NCI-H1048 (cell line): ENCODE measurements around the gene BCAS3.
"Not testable (repeated sequence)": the region's sequence is repeated elsewhere in the genome, so short reads cannot be mapped to it uniquely, and the experiment has no call there.

Source experiments
- DNase-seq: peaks from one replicate; lab custom pipeline; 2025; lab: John Stamatoyannopoulos, UW

Gene BCAS3

GRCh38 chr17:60939318-60939717 is 261.7 kb downstream of the BCAS3 start:
- DNase-seq, result no peak

GRCh38 chr17:60941028-60941427 is 263.4 kb downstream of the BCAS3 start:
- peak; percentile 16 for DNase-seq

- peak; percentile 48 for DNase-seq
These were observed 263.9 kb downstream of the BCAS3 start for GRCh38 chr17:60941571-60941970.

DNA sequence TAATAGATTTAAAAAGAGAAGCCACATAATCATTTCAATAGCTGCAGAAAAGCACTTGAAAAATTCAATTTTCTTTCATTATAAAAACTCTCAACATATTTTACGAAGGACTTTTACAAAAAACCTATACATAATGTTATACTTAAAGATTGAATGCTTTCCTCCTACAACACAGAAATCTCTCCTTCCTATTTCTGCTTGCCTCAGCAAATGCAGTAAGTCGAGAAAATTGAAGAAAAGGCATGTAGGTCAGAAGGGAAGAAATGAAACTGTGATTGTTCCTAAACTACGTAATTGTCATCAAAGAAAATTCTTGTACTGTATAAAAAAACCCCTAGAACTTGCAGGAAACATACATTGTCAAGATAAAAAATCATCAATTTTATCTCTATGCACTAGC is 267.1 kb downstream of the BCAS3 start:
- DNase-seq, result no peak

- DNase-seq, result no peak
These were observed 269.4 kb downstream of the BCAS3 start for GRCh38 chr17:60947100-60947499.

- no peak for DNase-seq
These were observed 269.9 kb downstream of the BCAS3 start for GRCh38 chr17:60947543-60947942.

- DNase-seq, result no peak
These were observed 275.1 kb downstream of the BCAS3 start for GRCh38 chr17:60952747-60953146.

DNA sequence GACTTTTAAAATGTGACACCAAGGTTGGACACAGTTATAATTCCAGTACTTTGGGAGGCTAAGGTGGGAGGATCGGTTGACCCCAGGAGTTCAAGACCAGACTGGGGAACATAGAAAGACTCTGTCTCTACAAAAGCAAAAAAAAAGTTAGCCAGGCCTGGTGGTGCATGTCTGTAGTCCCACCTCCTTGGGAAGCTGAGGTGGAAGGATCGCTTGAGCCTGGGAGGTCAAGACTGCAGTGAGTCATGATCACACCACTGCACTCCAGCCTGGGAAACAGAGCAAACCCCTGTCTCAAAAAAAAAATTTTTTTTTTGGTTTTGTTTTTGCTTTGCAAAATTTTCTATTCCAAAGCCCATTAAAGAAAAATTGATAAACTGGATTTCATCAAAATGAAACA is 281.4 kb downstream of the BCAS3 start:
- DNase-seq, result no peak

GRCh38 chr17:60959696-60960095 is 282.0 kb downstream of the BCAS3 start:
- no peak for DNase-seq

GRCh38 chr17:60960398-60961065 is 282.9 kb downstream of the BCAS3 start:
- no peak for DNase-seq

- DNase-seq, result no peak
These were observed 286.5 kb downstream of the BCAS3 start for GRCh38 chr17:60964160-60964559.

DNA sequence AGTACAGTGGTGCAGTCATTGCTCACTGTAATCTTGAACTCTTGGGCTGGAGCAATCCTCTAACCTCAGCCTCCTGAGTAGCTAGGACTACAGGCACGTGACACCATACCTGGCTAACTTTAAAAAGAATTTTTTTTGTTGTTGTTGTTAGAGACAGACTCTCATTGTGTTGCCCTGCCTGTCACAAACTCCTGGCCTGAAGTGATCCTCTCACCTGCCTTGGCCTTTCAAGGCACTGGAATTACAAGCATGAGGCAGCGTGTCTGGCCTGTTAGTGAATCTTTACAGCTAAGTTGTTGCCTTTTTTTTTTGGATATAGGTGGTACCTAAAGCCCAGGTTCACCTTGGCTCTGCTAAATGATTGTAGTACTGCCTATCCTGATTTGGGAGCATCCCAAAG is 290.6 kb downstream of the BCAS3 start:
- no peak for DNase-seq

DNA sequence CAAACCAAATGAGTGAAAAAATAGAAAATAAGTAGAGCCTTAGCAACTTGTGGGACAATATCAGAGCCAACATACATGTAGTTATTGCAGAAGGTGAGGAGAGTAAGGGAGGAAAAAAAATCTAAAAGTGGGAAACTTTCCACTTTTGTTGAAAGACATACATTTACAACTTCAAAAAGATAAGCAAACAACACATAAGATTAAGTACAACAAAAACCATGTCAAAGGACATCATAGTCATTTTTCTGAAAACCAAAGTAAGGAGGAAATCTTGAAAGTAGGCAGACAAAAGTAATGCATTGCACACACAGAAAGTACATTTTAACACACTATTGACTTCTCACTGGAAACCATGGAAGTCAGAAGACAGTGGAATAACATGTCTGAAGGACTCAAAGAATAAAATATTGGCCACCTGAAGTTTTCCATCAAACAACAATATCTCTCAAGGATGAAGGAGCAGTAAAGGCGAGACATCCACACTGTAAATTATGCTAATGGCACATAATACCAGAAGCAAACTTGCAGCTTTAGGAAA is 291.9 kb downstream of the BCAS3 start:
- DNase-seq, result no peak

- no peak for DNase-seq
These were observed 293.1 kb downstream of the BCAS3 start for GRCh38 chr17:60970741-60971140.

GRCh38 chr17:60971515-60972369 is 294.1 kb downstream of the BCAS3 start:
- no peak for DNase-seq

- DNase-seq, result not testable (repeated sequence)
These were observed 299.2 kb downstream of the BCAS3 start for GRCh38 chr17:60976861-60977260.

DNA sequence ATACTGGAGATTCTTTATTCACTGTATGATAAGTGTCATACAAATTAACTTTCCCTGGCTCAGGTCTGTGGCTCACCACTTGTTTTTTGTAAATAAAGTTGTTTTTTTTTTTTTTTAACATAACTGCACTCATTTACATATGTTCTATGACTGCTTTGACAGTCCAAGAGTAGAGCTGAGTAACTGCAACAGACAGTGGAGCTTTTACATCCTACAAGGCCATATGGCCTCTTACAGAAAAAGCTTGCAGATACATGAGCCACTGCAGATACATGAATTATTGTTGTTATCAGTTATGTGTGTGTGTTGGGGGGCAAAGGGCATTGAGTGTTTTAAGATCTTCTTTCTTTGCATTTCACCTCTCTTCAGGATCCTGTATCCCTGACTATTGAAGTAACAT is 311.7 kb downstream of the BCAS3 start:
- no peak for DNase-seq

DNA sequence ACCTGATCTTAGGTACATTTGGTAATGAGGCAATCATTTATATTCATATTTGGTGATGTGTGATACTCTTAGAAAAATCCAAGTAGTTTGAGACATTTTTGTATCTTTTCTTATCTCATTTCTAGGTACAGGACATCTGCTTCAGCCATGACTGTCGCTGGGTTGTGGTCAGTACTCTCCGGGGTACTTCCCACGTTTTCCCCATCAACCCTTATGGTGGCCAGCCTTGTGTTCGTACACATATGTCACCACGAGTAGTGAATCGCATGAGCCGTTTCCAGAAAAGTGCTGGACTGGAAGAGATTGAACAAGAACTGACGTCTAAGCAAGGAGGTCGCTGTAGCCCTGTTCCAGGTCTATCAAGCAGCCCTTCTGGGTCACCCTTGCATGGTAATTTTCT is 312.2 kb downstream of the BCAS3 start:
- no peak for DNase-seq

- DNase-seq, result no peak
These were observed 315.8 kb downstream of the BCAS3 start for GRCh38 chr17:60993497-60993896.

DNA sequence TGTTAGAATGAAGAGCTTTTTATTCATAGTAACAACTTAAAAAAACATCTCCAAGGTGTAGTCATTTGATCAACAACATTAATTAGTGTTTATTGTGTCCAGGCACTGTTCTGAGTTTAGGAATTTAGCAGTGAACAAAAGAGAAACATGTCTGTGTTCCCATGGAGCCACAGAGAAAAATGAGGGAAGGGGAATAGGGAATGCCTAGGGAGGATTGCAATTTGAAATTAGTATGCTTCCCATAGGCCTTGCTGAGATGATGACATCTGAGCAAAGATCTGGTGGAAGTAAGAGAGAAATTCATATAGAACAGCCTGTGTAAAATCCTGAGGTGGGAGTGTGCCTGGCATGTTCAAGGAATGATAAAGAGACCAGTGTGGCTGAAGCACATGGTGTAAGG is 318.0 kb downstream of the BCAS3 start:
- DNase-seq, result no peak

DNA sequence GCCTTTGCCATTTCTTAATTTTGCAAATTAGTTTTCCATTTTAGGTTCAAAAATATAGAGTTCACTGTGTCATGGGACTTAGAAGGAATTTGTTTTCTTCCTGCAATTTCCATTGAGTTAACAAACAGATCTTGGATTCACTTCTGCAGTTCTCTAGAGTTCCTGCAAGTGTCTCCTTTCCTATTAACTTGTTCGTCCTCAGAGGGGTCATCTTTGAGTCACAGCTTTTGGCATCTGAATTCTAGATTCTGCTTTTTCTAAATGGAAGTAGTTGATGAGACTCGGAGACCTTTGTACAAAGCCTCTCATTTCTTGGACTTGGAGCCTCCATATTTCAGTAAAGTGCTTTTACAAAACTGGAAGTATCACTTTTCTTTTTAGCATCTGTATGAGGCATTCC is 323.3 kb downstream of the BCAS3 start:
- no peak for DNase-seq

DNA sequence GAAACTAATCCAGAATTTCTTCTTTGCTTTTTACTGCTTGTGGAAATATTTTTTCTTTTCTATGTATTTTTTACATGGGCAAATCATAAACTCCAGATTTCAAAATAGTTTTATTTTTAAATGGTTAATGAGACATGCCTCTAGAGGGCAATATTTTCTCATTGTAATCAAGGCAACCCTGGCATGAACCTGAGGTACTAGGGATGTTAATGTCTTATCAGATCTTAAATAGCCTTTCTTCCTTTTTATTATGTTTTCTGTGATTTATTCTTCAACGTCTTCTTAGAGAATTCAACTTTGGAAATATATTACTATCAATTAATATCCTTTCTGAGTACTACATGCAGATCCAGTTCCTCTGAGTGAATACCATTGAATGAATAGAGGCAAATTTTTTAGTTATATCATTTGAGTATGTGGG is 324.7 kb downstream of the BCAS3 start:
- DNase-seq, result no peak

DNA sequence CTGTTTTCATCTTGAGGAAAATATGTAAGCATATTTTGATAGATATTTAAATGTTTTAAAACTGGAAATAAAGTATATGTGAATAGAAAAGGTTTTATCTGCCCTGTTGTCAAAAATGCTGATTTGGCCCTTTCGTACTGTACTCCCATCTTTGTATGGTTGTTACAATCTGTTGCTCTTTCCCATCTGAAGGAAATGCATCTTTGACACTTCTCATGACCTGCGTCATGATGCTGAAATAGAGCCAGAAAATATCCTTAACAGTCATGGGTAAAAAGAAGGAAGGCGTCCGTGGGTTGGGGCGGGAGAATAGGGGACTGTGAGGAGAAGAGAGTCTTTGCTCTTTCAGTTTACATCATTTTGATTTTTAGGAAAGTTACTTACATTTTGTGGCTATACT is 327.7 kb downstream of the BCAS3 start:
- DNase-seq, result no peak
